D721Med (cell line): ENCODE results near the gene PLA2G4A.

Experiments
- DNase-seq: peaks from one replicate; pipeline ENCODE4 v3.0.0; 2011; ENCODE audit warnings: low spot score; ENCODE audit not compliant: insufficient read length
- FAIRE-seq: peaks from 2 replicates; lab custom pipeline; 2011; peaks lifted over from hg19 to GRCh38; lab: Jason Lieb, UNC
- CTCF ChIP-seq: IDR thresholded peaks from 2 replicates; pipeline ENCODE4 v1.5.1; 2012; ENCODE audit warnings: mild to moderate bottlenecking, control low read depth; ENCODE audit not compliant: insufficient read depth; ENCODE audit errors: missing control alignments

The PLA2G4A gene

DNA sequence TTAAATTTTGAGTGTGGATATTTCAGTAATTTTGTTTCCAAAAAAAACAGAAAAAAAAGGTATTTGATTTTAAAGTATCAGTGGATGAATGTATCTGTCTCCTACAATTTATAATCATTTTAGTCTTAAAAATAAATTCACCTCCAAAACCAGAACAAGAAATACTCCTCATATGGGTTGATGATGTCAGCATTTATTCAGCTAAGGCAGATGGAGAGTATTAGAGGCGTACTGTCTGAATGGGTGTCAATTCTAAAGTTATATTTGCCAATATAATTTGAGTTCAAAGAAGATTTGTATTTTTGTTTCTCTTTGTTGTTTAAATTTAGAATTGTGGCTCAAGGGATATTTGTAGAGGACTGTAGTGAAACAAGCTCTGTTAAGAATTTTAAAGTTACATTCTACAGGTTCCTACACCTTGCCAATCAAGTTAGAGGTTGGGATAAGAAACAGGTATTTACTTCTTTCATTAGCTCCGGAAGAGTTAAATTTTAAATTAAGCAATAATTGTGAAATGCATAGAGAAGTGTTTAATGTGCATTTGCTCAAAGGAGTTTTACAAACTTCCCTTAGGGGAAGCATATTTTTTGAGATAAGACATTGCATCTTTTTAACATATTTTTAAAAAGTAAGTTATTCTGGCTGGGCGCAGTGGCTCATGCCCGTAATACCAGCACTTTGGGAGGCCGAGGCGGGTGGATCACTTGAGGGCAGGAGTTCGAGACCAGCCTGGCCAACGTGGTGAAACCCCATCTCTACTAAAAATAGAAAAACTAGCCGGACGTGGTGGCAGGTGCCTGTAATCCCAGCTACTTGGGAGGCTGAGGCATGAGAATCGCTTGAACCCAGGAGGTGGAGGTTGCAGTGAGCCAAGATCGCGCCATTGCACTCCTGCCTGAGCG is 1.2 kb downstream of the PLA2G4A start:
- DNase-seq: no peak
- no peak for TF ChIP-seq CTCF
- FAIRE-seq: no peak

GRCh38 chr1:186831168-186831567 is 2.4 kb downstream of the PLA2G4A start:
- TF ChIP-seq CTCF: no peak
- no peak for DNase-seq
- FAIRE-seq: no peak

GRCh38 chr1:186834399-186834958 is 5.7 kb downstream of the PLA2G4A start:
- no peak for TF ChIP-seq CTCF
- FAIRE-seq (no peak), DNase-seq (no peak)

DNA sequence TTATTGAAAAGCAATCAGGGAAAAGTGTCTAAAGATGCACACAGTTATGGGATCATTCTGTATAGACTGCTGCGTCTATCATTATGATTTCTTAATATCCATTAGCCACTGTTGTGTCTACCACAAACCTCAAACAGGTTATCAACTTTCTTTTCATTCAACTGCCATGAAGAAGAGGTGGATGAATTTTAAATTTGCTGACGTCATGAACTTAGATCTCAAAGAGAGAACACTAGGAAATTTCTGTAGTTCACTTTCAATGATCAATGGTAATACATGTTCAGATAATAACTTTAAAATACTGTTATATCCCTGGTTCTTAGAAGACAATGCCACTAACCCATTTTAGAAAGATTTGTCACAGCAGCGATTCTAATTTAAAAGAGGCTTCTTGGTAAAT is 6.7 kb downstream of the PLA2G4A start:
- DNase-seq: no peak
- peak; percentile 84 for FAIRE-seq
- TF ChIP-seq CTCF: no peak

DNA sequence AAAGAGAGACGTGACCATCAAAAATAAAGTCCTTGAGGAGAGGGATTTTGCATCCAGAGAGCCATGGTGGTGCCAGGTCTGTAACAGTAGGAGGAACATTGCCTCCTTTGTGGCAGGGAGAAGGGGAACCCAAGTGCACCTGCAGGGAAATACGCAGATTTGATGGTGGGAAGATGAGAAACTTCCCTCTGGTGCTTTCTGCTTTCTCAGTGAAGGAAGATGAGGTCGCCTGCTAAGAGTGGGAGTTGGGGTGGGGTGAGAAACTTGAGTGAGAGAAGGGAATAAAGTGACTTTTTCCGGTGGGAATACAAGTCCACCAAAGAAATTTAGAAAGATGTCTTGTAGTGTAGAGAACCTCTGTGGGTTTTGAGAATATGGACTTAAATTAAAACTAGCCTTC is 9.1 kb downstream of the PLA2G4A start:
- no peak for TF ChIP-seq CTCF
- no peak for DNase-seq
- no peak for FAIRE-seq

DNA sequence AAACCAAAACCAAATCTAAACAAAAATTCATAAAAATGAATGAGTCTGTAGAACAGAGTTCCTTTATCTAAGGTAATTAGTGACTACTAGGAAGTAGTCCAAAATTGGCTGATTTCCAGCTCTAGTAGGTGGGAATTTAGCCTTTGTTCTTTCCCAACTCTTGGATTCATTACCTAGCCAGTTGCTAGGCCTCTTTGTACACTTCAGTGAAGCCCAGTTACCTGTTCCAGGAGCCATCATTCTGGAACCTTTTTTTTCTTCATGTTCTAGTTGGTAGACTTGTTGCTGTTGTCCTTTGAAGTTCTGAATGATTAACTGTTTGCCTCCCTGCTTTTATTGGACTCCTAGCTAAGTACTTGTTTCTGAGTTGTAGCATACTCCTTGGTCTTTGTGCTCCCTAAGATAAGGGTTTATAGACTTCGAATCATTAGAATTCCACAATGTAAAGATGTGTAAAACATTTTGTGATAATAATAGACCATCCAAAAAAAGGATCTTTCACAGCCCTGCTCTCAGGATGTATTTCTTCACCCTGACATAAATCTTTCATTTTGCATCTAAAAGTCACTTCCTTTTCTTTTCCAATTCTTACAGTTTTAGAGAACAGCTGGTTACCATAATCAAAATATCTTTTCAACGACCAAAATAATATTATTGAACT is 9.8 kb downstream of the PLA2G4A start:
- no peak for TF ChIP-seq CTCF
- FAIRE-seq: no peak
- DNase-seq: no peak

DNA sequence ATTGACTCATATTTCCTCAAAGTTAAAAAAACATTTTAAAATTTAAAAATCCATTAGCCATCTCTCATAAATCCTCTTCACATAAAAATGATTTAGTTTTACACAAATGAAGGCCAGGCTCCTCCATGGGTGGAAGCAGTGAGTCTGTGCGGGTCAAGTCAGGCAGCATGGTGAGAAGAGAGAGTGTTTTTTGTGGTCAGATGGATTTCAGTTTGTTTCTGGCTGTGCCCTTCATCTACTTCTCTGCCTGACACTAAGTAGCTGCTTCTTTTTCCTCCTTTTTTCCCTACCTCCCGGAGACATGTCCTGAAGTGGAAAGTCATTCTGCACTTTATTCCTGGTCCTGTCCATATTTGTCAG is 10.3 kb downstream of the PLA2G4A start:
- no peak for DNase-seq

More for the DNA sequence above, 10.3 kb downstream of the PLA2G4A start:
- no peak for FAIRE-seq
- TF ChIP-seq CTCF: no peak
